HFFc6 (cell line): ENCODE results near the gene CGNL1. TPM values are rescaled to one million over a fixed set of nuclear protein-coding genes. Genes with fewer than 3 reads are reported as not detected.

Experiments
- DNase-seq: peaks from one replicate; pipeline ENCODE4 v3.0.0-alpha.2; 2018
- H3K27ac Mint-ChIP-seq: 2 replicates; pipeline ENCODE4 v1.8.0; 2020; ENCODE audit warnings: mild to moderate bottlenecking, mixed read lengths
- H3K27me3 Mint-ChIP-seq: 2 replicates; pipeline ENCODE4 v1.8.0; 2021; ENCODE audit warnings: mild to moderate bottlenecking, moderate library complexity, mixed read lengths; ENCODE audit not compliant: insufficient read depth
- H3K36me3 Mint-ChIP-seq: 2 replicates; pipeline ENCODE4 v1.8.0; 2021; ENCODE audit warnings: low read depth, mixed read lengths
- H3K4me1 Mint-ChIP-seq: 2 replicates; pipeline ENCODE4 v1.8.0; 2020; ENCODE audit warnings: low read depth, mixed read lengths
- H3K4me3 Mint-ChIP-seq: 2 replicates; pipeline ENCODE4 v1.8.0; 2020; ENCODE audit warnings: mild to moderate bottlenecking, moderate library complexity, mixed read lengths
- H3K9me3 Mint-ChIP-seq: 2 replicates; pipeline ENCODE4 v1.8.0; 2020; ENCODE audit warnings: mild to moderate bottlenecking, mixed read lengths
- CTCF ChIP-seq: fragments of 200-600 bp; sonication (generic); IDR thresholded peaks from 2 replicates; pipeline ENCODE4 v1.5.0; 2021; ENCODE audit warnings: antibody characterized with exemption, mild to moderate bottlenecking
- total RNA-seq, 6 experiments: library from RNA; stranded (reverse); fragmentation: NEBNext Ultra II Directional; extraction: Animal tissue kit (Norgen Biotek cat#: 25700); gene quantifications; 2 replicates in 1 of 6; 3 replicates in 5 of 6; pipeline ENCODE4 v1.2.3, GENCODE V29; 2021

The CGNL1 gene
- total RNA-seq, 6 experiments from 2014 or later, result 0.05 to 0.20 (median 0.10) TPM; not detected in 2

DNA sequence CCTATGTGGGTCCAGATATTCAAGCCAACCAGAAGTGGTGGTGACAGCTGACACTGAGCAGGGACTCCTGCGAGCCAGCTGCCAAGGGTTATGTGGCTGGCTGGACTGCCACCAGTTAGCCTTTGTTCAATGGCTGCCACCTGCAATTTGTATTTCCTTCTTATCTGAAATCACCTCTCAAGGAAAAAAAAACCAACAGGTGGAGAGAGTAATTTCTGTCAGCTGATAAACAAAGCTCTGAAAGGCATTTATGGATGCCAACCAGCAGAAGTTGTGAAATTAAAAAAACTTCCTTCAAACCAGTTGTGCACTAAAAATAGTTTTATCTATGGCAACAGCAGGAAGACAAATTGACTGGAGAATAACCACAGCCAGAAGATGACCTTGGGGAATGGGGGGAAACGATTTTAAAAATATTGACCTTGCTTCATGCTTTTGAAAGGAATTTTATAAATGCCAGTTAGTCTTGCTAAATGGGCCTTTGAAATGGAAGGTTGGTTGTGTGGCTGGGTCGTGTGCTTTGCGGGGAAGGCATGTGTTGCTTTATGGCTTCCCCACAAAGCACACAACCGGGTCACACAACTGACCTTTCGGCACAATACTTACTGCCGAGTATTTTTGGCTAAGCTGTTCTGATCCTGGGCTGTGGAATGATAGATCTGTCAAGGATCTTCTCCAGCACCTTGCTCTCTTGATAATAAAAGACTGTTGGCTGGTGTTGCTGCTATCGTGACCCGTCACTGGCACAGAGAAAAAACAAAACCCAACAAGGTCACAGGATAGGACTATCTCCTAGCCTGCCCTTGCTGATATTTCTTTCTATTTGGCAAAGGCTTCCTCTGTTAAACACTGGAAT, 218.9 kb downstream of the CGNL1 start:
- no peak for DNase-seq
- no peaks in the 10 kb centered on the region for H3K4me1 Mint-ChIP-seq
- no peak overlapping the region for H3K27ac Mint-ChIP-seq
- no peaks in the 10 kb centered on the region for H3K36me3 Mint-ChIP-seq
- H3K27me3 Mint-ChIP-seq, result peaks cover 30% of the 10 kb centered on the region
- no peak for TF ChIP-seq CTCF
- H3K9me3 Mint-ChIP-seq, result no peaks in the 10 kb centered on the region
- no peak overlapping the region for H3K4me3 Mint-ChIP-seq

DNA sequence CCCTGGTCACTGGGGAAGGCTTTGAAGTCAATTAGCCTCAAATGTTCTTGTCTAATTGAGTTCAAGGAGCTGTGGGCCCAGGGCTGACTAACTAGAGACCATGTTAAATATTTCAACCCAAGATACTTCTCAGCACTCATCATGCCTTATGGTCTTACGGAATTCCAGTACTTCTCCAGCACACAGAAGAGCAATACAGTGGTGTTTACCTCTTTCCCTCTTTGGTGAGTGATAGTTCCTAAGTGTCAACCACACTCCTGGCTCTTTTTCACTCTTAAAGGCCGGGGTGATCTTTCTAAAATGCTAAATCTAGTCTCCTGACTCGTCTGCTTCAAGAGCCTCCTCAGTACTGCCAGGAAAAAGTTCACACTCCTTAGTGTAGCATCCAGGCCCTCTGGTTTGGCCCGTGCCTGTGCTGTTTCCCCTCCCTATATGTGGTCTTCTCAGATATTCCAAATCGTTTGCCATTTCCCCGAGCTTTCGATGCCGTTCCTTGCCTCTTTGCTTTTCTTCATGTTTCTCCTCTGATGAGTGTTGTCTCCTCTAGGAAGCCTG, 220.1 kb downstream of the CGNL1 start:
- no peak for DNase-seq
- no peak overlapping the region for H3K4me3 Mint-ChIP-seq
- no peak overlapping the region for H3K27ac Mint-ChIP-seq
- H3K9me3 Mint-ChIP-seq, result no peaks in the 10 kb centered on the region
- H3K4me1 Mint-ChIP-seq, result no peaks in the 10 kb centered on the region
- no peak for TF ChIP-seq CTCF
- H3K27me3 Mint-ChIP-seq, result peaks cover 28% of the 10 kb centered on the region
- no peaks in the 10 kb centered on the region for H3K36me3 Mint-ChIP-seq

DNA sequence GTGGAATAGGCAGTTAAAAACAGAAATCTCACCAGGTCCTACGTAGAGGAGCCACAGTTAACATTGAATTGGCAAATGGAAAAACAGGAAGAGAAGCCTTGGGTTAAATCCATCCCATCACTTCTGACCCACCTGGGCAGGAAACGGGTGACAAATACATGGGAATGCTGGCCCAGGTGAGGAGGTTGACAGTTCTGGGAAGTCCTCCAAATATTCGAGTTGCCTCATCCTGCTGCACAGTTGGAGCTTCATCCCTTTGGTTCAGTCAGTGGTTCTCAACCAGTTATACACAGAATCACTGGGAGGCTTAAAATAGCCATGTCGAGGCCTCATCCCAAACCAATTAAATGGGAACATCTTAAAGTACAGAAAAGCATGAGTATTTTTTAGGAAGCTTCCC, 220.7 kb downstream of the CGNL1 start:
- Mint-ChIP-seq H3K4me3 (no peak overlapping the region), H3K9me3 (no peaks in the 10 kb centered on the region)

GRCh38 chr15:57597431-57597830, 221.1 kb downstream of the CGNL1 start:
- Mint-ChIP-seq H3K4me3 (no peak overlapping the region), H3K36me3 (no peaks in the 10 kb centered on the region), H3K4me1 (no peaks in the 10 kb centered on the region), H3K27ac (no peak overlapping the region), H3K9me3 (no peaks in the 10 kb centered on the region), H3K27me3 (peaks cover 34% of the 10 kb centered on the region)
- no peak for DNase-seq
- TF ChIP-seq CTCF, result no peak

More for the DNA sequence above, 220.7 kb downstream of the CGNL1 start:
- Mint-ChIP-seq H3K27ac (no peak overlapping the region), H3K36me3 (no peaks in the 10 kb centered on the region), H3K4me1 (no peaks in the 10 kb centered on the region), H3K27me3 (peaks cover 32% of the 10 kb centered on the region)
- no peak for DNase-seq
- no peak for TF ChIP-seq CTCF

- Mint-ChIP-seq H3K9me3 (no peaks in the 10 kb centered on the region), H3K36me3 (no peaks in the 10 kb centered on the region), H3K27ac (no peak overlapping the region), H3K4me3 (no peak overlapping the region), H3K27me3 (peaks cover 29% of the 10 kb centered on the region), H3K4me1 (no peaks in the 10 kb centered on the region)
- TF ChIP-seq CTCF, result no peak
- no peak for DNase-seq
Observed at GRCh38 chr15:57598346-57598745, 222.0 kb downstream of the CGNL1 start.
